Hepatocyte (in vitro differentiated cells): ENCODE data around the gene SORCS2. TPM values are rescaled to one million over a fixed set of nuclear protein-coding genes. Genes with fewer than 3 reads are reported as not detected.

Experiments
- DNase-seq: peaks from one replicate; pipeline ENCODE4 v3.0.0-alpha.2; 2016; ENCODE audit warnings: low spot score
- H2AFZ ChIP-seq: fragments of 200-600 bp; sonication (generic); 2 replicates; pipeline ENCODE4 v1.6.0; 2016; ENCODE audit warnings: antibody characterized with exemption, mild to moderate bottlenecking
- H3K27ac ChIP-seq: fragments of 200-600 bp; sonication (generic); 2 replicates; pipeline ENCODE4 v1.5.1; 2016; ENCODE audit warnings: mild to moderate bottlenecking
- H3K27me3 ChIP-seq: fragments of 200-600 bp; sonication (generic); 2 replicates; pipeline ENCODE4 v1.6.1; 2016
- H3K36me3 ChIP-seq: fragments of 200-600 bp; sonication (generic); replicated peaks from 2 replicates; pipeline ENCODE4 v1.5.1; 2016; ENCODE audit warnings: low read depth; ENCODE audit not compliant: insufficient read depth
- H3K4me1 ChIP-seq: fragments of 200-600 bp; sonication (generic); 2 replicates; pipeline ENCODE4 v1.5.1; 2016; ENCODE audit warnings: mild to moderate bottlenecking, moderate library complexity; ENCODE audit not compliant: insufficient read depth
- H3K4me2 ChIP-seq: fragments of 200-600 bp; sonication (generic); 2 replicates; pipeline ENCODE4 v1.6.0; 2016
- H3K4me3 ChIP-seq: fragments of 200-600 bp; sonication (generic); 2 replicates; pipeline ENCODE4 v1.5.1; 2016; ENCODE audit warnings: mild to moderate bottlenecking
- H3K79me2 ChIP-seq: fragments of 200-600 bp; sonication (generic); 2 replicates; pipeline ENCODE4 v1.6.0; 2017; ENCODE audit warnings: mild to moderate bottlenecking
- H3K9me2 ChIP-seq: fragments of 200-600 bp; sonication (generic); replicated peaks from 2 replicates; pipeline ENCODE4 v1.6.0; 2017; ENCODE audit warnings: mild to moderate bottlenecking; ENCODE audit not compliant: insufficient read depth
- H3K9me3 ChIP-seq: fragments of 200-600 bp; sonication (generic); 2 replicates; pipeline ENCODE4 v1.5.1; 2016; ENCODE audit warnings: low read depth, mild to moderate bottlenecking
- H4K20me1 ChIP-seq: fragments of 200-600 bp; sonication (generic); 2 replicates; pipeline ENCODE4 v1.6.0; 2016; ENCODE audit warnings: mild to moderate bottlenecking; ENCODE audit not compliant: insufficient read depth, poor library complexity, severe bottlenecking
- EZH2 ChIP-seq: fragments of 200-600 bp; sonication (generic); IDR thresholded peaks from 2 replicates; pipeline ENCODE4 v1.6.1; 2016; ENCODE audit warnings: antibody characterized with exemption, mild to moderate bottlenecking, borderline replicate concordance
- EZH2phosphoT487 ChIP-seq: fragments of 200-600 bp; sonication (generic); IDR thresholded peaks from one replicate; pipeline ENCODE4 v1.6.1; 2018; ENCODE audit warnings: antibody characterized with exemption, mild to moderate bottlenecking, low read depth, moderate library complexity; ENCODE audit not compliant: unreplicated experiment, severe bottlenecking
- WGBS: methylation state at CpG from one replicate; pipeline ENCODE4 v1.1.6; 2016; ENCODE audit warnings: low lambda C conversion rate; ENCODE audit errors: missing lambda C conversion rate; 5-methylcytosine and 5-hydroxymethylcytosine counted together
- polyA plus RNA-seq: library from polyadenylated mRNA; unstranded; fragments of >200 nt; fragmentation: Nextera tagmentation; extraction: Ambion mirVana; gene quantifications from 2 replicates; pipeline ENCODE4 v1.2.1, GENCODE V29; 2016
- total RNA-seq: library from RNA; depleted of rRNA; stranded (reverse); fragments of >200 nt; gene quantifications from 2 replicates; pipeline ENCODE4 v1.2.3, GENCODE V29; 2014
- TF ChIP-seq, protein P1 (sequence below): fragments of 200-600 bp; sonication (generic); IDR thresholded peaks from 2 replicates; pipeline ENCODE4 v1.5.1; 2016; ENCODE audit warnings: antibody characterized with exemption, mild to moderate bottlenecking; ENCODE audit not compliant: poor library complexity

The SORCS2 gene
- total and polyA plus RNA-seq, 2 experiments from 2014 or later, result 1.6 to 4.8 TPM

DNA sequence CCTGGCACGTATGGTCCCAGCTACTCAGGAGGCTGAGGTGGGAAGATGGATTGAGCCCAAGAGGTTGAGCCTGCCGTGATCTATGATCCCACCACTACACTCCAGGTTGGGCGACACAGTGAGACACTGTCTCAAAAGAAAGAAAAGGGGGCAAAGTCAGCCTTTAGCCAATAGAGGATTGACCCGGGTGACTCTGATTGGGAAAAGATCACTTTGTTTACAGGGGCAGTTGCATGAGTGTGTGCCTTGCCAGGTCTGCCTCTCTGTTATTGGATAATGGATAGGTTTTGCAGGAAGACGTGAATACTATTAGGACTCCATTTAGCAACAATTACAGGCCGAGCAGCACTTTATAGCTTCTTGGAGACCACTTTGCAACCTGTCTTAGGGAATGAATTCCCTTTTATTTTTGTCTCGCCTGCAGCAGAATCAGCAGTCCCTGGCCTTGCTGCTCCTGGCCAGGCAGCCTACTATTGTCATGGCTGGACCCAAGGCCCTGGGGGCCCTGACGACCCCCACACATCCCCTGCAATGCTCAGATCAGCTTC is 345.6 kb downstream of the SORCS2 start:
- Histone ChIP-seq H3K9me2 (no peaks in the 10 kb centered on the region), H2AFZ (no peak overlapping the region)

GRCh38 chr4:7538518-7538917 is 346.2 kb downstream of the SORCS2 start:
- Histone ChIP-seq H3K4me1 (no peaks in the 10 kb centered on the region), H3K36me3 (no peaks in the 10 kb centered on the region), H3K9me3 (no peaks in the 10 kb centered on the region), H3K79me2 (no peaks in the 10 kb centered on the region), H3K4me2 (no peak overlapping the region), H3K4me3 (no peak overlapping the region), H3K27ac (no peak overlapping the region), H3K9me2 (no peaks in the 10 kb centered on the region), H2AFZ (no peak overlapping the region), H3K27me3 (no peaks in the 10 kb centered on the region), H4K20me1 (no peaks in the 10 kb centered on the region)
- TF ChIP-seq EZH2, result no peak
- TF ChIP-seq, protein P1, sequence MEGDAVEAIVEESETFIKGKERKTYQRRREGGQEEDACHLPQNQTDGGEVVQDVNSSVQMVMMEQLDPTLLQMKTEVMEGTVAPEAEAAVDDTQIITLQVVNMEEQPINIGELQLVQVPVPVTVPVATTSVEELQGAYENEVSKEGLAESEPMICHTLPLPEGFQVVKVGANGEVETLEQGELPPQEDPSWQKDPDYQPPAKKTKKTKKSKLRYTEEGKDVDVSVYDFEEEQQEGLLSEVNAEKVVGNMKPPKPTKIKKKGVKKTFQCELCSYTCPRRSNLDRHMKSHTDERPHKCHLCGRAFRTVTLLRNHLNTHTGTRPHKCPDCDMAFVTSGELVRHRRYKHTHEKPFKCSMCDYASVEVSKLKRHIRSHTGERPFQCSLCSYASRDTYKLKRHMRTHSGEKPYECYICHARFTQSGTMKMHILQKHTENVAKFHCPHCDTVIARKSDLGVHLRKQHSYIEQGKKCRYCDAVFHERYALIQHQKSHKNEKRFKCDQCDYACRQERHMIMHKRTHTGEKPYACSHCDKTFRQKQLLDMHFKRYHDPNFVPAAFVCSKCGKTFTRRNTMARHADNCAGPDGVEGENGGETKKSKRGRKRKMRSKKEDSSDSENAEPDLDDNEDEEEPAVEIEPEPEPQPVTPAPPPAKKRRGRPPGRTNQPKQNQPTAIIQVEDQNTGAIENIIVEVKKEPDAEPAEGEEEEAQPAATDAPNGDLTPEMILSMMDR, result no peak
- no peak for TF ChIP-seq EZH2phosphoT487
- no peak for DNase-seq
- 83% methylated on average over 8 of the region's 8 CpGs for WGBS

More for the DNA sequence above, 345.6 kb downstream of the SORCS2 start:
- Histone ChIP-seq H3K79me2 (no peaks in the 10 kb centered on the region), H3K9me3 (no peaks in the 10 kb centered on the region), H3K4me2 (no peak overlapping the region), H3K27ac (no peak overlapping the region), H3K27me3 (no peaks in the 10 kb centered on the region), H3K4me1 (no peaks in the 10 kb centered on the region), H3K4me3 (no peak overlapping the region), H4K20me1 (no peaks in the 10 kb centered on the region), H3K36me3 (no peaks in the 10 kb centered on the region)
- DNase-seq, result no peak
- no peak for TF ChIP-seq EZH2phosphoT487
- 76% methylated on average over 8 of the region's 8 CpGs for WGBS

- no peaks in the 10 kb centered on the region for H3K79me2 ChIP-seq
- no peak overlapping the region for H3K4me2 ChIP-seq
- H3K9me3 ChIP-seq, result no peaks in the 10 kb centered on the region
- DNase-seq, result no peak
- no peaks in the 10 kb centered on the region for H4K20me1 ChIP-seq
- WGBS, result 51% methylated on average over 3 of the region's 3 CpGs
- TF ChIP-seq EZH2phosphoT487 (no peak), EZH2 (no peak)
- TF ChIP-seq, protein P1, result no peak
- no peaks in the 10 kb centered on the region for H3K9me2 ChIP-seq
- no peak overlapping the region for H2AFZ ChIP-seq
- H3K27me3 ChIP-seq, result no peaks in the 10 kb centered on the region
- no peaks in the 10 kb centered on the region for H3K4me1 ChIP-seq
- no peaks in the 10 kb centered on the region for H3K36me3 ChIP-seq
- H3K27ac ChIP-seq, result no peak overlapping the region
- H3K4me3 ChIP-seq, result no peak overlapping the region
Measured at GRCh38 chr4:7539186-7539585, 346.8 kb downstream of the SORCS2 start.

GRCh38 chr4:7539659-7540058 is 347.3 kb downstream of the SORCS2 start:
- Histone ChIP-seq H3K79me2 (no peaks in the 10 kb centered on the region), H3K4me2 (no peak overlapping the region), H3K36me3 (no peaks in the 10 kb centered on the region), H3K4me3 (no peak overlapping the region), H3K9me2 (no peaks in the 10 kb centered on the region), H4K20me1 (no peaks in the 10 kb centered on the region), H3K27me3 (no peaks in the 10 kb centered on the region), H3K4me1 (no peaks in the 10 kb centered on the region), H3K27ac (no peak overlapping the region), H2AFZ (no peak overlapping the region), H3K9me3 (no peaks in the 10 kb centered on the region)
- TF ChIP-seq, protein P1, result no peak
- no peak for TF ChIP-seq EZH2phosphoT487
- no peak for TF ChIP-seq EZH2
- DNase-seq, result peak; percentile 23
- 90% methylated on average over 6 of the region's 9 CpGs for WGBS
